A549 (cell line): ENCODE measurements around the gene FSCN2. TPM values are rescaled to one million over a fixed set of nuclear protein-coding genes. Genes with fewer than 3 reads are reported as not detected.

Experiments
- ATAC-seq, 2 experiments: fragments of 200-7000 bp in 1 of 2; fragments of >200 bp in 1 of 2; cut with Nextera tagmentation in 1 of 2; cut with Tn5 transposase in 1 of 2; 3 replicates each; pipeline versions ENCODE4 v1.8.0 to v1.9.1; 2018 to 2020; ENCODE audit warnings: mild to moderate bottlenecking in 1 of 2, moderate library complexity in 1 of 2
- CTCF ChIA-PET: fragments of 300-600 bp; sonication (Branson Sonifier 250); formaldehyde crosslinking; extraction: SDS; loops from one replicate; lab custom pipeline; 2021; ENCODE audit warnings: antibody characterized with exemption, inconsistent platforms; lab: Yijun Ruan, JAX
- POLR2A ChIA-PET: fragments of 350-600 bp; formaldehyde crosslinking; extraction: SDS; loops from one replicate; lab custom pipeline; 2021; ENCODE audit warnings: antibody characterized with exemption, inconsistent platforms; lab: Yijun Ruan, JAX
- DNase-seq, 2 experiments: peaks; one replicate each; pipeline versions ENCODE4 v3.0.0 to v3.0.0-alpha.2; 2011 to 2016; ENCODE audit warnings: low read depth in 1 of 2, low spot score in 1 of 2
- FAIRE-seq: peaks from 2 replicates; lab custom pipeline; 2011; peaks lifted over from hg19 to GRCh38; lab: Jason Lieb, UNC
- H3K27ac ChIP-seq, 2 experiments: fragments of >200 bp; sonication (Bioruptor Twin); formaldehyde crosslinking; 3 replicates each; pipeline ENCODE4 v1.5.1; 2016 to 2017
- H3K4me1 ChIP-seq: fragments of >200 bp; sonication (Bioruptor Twin); formaldehyde crosslinking; 3 replicates; pipeline ENCODE4 v1.6.1; 2016
- H3K4me2 ChIP-seq: fragments of >200 bp; sonication (Bioruptor Twin); formaldehyde crosslinking; 3 replicates; pipeline ENCODE4 v1.6.1; 2016
- H3K4me3 ChIP-seq: fragments of >200 bp; sonication (Bioruptor Twin); formaldehyde crosslinking; 3 replicates; pipeline ENCODE4 v1.5.1; 2016
- H3K9me3 ChIP-seq: fragments of >200 bp; sonication (Bioruptor Twin); formaldehyde crosslinking; 3 replicates; pipeline ENCODE4 v1.6.1; 2016
- CBX2 ChIP-seq: fragments of 200-600 bp; sonication (generic); IDR thresholded peaks from 2 replicates; pipeline ENCODE4 v1.6.1; 2016; ENCODE audit warnings: low read depth, mild to moderate bottlenecking, borderline replicate concordance
- CBX8 ChIP-seq: fragments of 200-600 bp; sonication (generic); IDR thresholded peaks from 2 replicates; pipeline ENCODE4 v1.6.1; 2016
- CHD2 ChIP-seq: fragments of 150-350 bp; IDR thresholded peaks from 2 replicates; pipeline ENCODE4 v1.6.1; 2014; ENCODE audit warnings: low read length; ENCODE audit not compliant: partially characterized antibody
- E2F6 ChIP-seq: IDR thresholded peaks from 2 replicates; pipeline ENCODE4 v1.6.1; 2012; ENCODE audit warnings: low read depth, borderline replicate concordance
- EHMT2 ChIP-seq: fragments of 200-600 bp; sonication (generic); IDR thresholded peaks from 2 replicates; pipeline ENCODE4 v1.6.1; 2016; ENCODE audit warnings: antibody characterized with exemption, low read depth, mild to moderate bottlenecking, moderate library complexity
- EP300 ChIP-seq, 2 experiments: fragments of >200 bp; sonication (Bioruptor Twin); formaldehyde crosslinking; IDR thresholded peaks; 2 replicates in 1 of 2; 3 replicates in 1 of 2; pipeline ENCODE4 v1.6.1; 2016 to 2017
- ESRRA ChIP-seq: fragments of 150-350 bp; IDR thresholded peaks from 2 replicates; pipeline ENCODE4 v1.6.1; 2014; ENCODE audit warnings: mild to moderate bottlenecking, low read length, borderline replicate concordance
- FOSL2 ChIP-seq, 2 experiments: fragments of 450-650 bp in 1 of 2; fragments of >200 bp in 1 of 2; sonication (Bioruptor Twin) in 1 of 2; formaldehyde crosslinking; IDR thresholded peaks; 2 replicates each; pipeline versions ENCODE4 v1.5.0 to v1.6.1; 2016 to 2020; ENCODE audit warnings: mild to moderate bottlenecking in 1 of 2, moderate library complexity in 1 of 2
- GATA3 ChIP-seq: IDR thresholded peaks from 2 replicates; pipeline ENCODE4 v1.6.1; 2012; ENCODE audit warnings: borderline replicate concordance
- HEYL ChIP-seq: fragments of 250-450 bp; sonication (Bioruptor Pico); IDR thresholded peaks from 2 replicates; pipeline ENCODE4 v1.8.0; 2021; ENCODE audit warnings: mild to moderate bottlenecking, moderate library complexity
- HOXB13 ChIP-seq: fragments of 250-450 bp; sonication (Bioruptor Pico); IDR thresholded peaks from 2 replicates; pipeline ENCODE4 v1.5.0; 2020; ENCODE audit warnings: low read depth, mild to moderate bottlenecking, moderate library complexity
- MAX ChIP-seq: IDR thresholded peaks from 2 replicates; pipeline ENCODE4 v1.6.1; 2012
- MAZ ChIP-seq: fragments of 150-350 bp; IDR thresholded peaks from 2 replicates; pipeline ENCODE4 v1.6.1; 2014; ENCODE audit warnings: antibody characterized with exemption, low read depth, low read length, borderline replicate concordance
- MYC ChIP-seq: IDR thresholded peaks from 2 replicates; pipeline ENCODE4 v1.6.1; 2012; ENCODE audit warnings: mild to moderate bottlenecking, inconsistent platforms, low read length, improper control_type of control experiment, borderline replicate concordance
- NFE2L2 ChIP-seq: fragments of 150-350 bp; conservative IDR thresholded peaks from 2 replicates; pipeline ENCODE4 v1.6.1; 2014; ENCODE audit warnings: low read length
- NR3C1 ChIP-seq: fragments of >200 bp; sonication (Bioruptor Twin); formaldehyde crosslinking; IDR thresholded peaks from 3 replicates; pipeline ENCODE4 v1.6.1; 2017
- RARB ChIP-seq: fragments of 250-450 bp; sonication (Bioruptor Pico); IDR thresholded peaks from 2 replicates; pipeline ENCODE4 v1.8.0; 2021; ENCODE audit warnings: mild to moderate bottlenecking, moderate library complexity
- RCOR1 ChIP-seq: fragments of 150-350 bp; IDR thresholded peaks from 2 replicates; pipeline ENCODE4 v1.6.1; 2014; ENCODE audit warnings: antibody characterized with exemption, low read length, low read depth
- RFX5 ChIP-seq: fragments of 450-650 bp; IDR thresholded peaks from 2 replicates; pipeline ENCODE4 v1.7.1; 2014; ENCODE audit warnings: antibody characterized with exemption, mild to moderate bottlenecking, moderate library complexity
- RNF2 ChIP-seq: fragments of 200-600 bp; sonication (generic); IDR thresholded peaks from 2 replicates; pipeline ENCODE4 v1.6.1; 2016; ENCODE audit warnings: low read depth, mild to moderate bottlenecking, antibody characterized with exemption, moderate library complexity, borderline replicate concordance
- ZNF302 ChIP-seq: fragments of 250-450 bp; sonication (Bioruptor Pico); IDR thresholded peaks from 2 replicates; pipeline ENCODE4 v1.9.0; 2021; ENCODE audit warnings: inconsistent platforms, mild to moderate bottlenecking, moderate library complexity
- WGBS: methylation state at CpG from one replicate; pipeline ENCODE4 v1.1.6; 2017; ENCODE audit errors: missing lambda C conversion rate; 5-methylcytosine and 5-hydroxymethylcytosine counted together
- polyA plus RNA-seq, 4 experiments: library from polyadenylated mRNA; depleted of rRNA in 3 of 4; stranded (reverse); fragments of >200 nt; fragmentation: RNase III in 1 of 4; extraction: RNeasy Plus Mini Kit Qiagen cat#74134 plus additional on column Dnase treatment in 1 of 4; gene quantifications; 2 replicates in 3 of 4; 3 replicates in 1 of 4; pipeline ENCODE4 v1.2.3, GENCODE V29; 2011 to 2017
- TF ChIP-seq, protein P1 (sequence below): fragments of 150-350 bp; IDR thresholded peaks from 2 replicates; pipeline ENCODE4 v1.6.1; 2014; ENCODE audit warnings: low read depth, mild to moderate bottlenecking, low read length

The FSCN2 gene
- polyA plus RNA-seq, 2 of the 4 experiments (the other 2 are of a cell fraction): 0.84 to 1.3 TPM

DNA sequence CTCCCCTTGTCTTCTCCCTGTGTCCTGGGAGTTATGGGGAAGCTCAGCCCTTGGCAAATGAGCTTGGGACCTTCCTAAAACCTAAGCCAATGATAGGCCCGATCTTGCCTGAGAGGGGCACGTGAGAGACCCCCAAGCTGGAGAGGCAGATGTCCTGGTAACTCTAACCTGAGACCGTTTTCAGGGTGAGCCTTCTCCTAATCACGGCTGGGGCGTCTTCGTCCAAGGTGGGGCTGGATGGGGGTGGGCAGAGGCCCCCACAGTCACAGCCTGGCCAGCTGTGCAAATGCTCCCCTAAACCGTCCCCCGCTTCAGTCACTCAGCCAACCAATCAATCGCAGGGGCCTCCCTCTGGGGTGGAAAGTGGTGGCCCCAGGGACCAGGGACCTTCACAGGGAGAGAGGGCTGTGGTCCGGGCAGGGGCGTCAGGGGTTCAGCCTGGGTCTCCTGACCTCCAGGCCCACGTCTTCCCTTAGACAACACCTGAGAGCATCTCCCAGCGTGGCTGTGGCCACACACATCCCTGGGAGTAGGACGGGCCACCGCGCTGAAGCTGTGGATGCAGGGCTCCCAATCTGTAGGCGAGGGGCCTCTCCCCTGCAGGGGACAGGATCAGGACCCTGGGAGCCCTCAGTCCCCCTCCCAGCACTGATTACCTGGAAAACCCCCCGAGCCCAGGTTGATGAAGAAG, 46.2 kb upstream of the FSCN2 start:
- no peak for DNase-seq
- Histone ChIP-seq H3K9me3 (no peaks in the 10 kb centered on the region), H3K27ac (peak overlapping the region; percentile 45 to 78; a peak in 5 of 6 replicates), H3K4me3 (peak overlapping the region; percentile 43), H3K4me2 (peak overlapping the region; percentile 97), H3K4me1 (peaks cover 29% of the 10 kb centered on the region)
- ChIA-PET POLR2A (interaction anchor here (1.1 kb wide), 1 partner anchor 63 kb away, joined by 4 read pairs; no protein-coding TSS in a partner anchor), CTCF (interaction anchor here (1.0 to 8.6 kb wide), 11 partner anchors 8 to 339 kb away, joined by 3 to 184 read pairs (median 13); partner anchors contain the start of gene BAHCC1)
- no peak for ATAC-seq
- WGBS: 72% methylated on average over 18 of the region's 18 CpGs
- TF ChIP-seq RFX5 (no peak), NR3C1 (no peak), E2F6 (no peak), NFE2L2 (no peak), MYC (no peak), RARB (CRISPR knock-in tag) (no peak), CHD2 (no peak), EP300 (IDR thresholded peaks at IDR 0.05) (no peak), GATA3 (no peak), RCOR1 (no peak), RNF2 (no peak; the same call in 1 of the 2 replicates), ZNF302 (CRISPR knock-in tag) (no peak), HEYL (CRISPR knock-in tag) (no peak), ESRRA (no peak), EHMT2 (no peak)
- FAIRE-seq: no peak

DNA sequence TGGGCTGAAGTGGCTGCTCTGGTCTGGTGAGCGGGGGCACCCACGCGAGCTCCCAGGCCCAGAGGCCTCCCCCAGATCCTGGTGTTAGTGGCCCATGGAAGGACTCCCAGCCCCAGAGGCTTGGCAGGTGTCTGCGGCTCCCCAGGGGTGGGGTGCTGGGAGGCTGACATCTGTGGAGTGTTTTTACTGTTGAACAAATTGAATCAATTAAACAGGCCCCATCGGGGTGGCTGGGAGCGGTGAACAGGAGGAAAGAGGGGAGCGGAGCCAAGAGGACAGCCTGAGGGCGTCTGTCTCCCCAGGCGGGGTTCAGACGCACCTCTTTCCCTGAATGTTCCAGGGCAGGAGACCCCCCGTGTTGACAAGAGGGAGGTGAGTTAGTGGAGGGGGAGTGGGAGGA, 45.5 kb upstream of the FSCN2 start:
- Histone ChIP-seq H3K9me3 (no peaks in the 10 kb centered on the region), H3K4me1 (peaks cover 29% of the 10 kb centered on the region), H3K4me2 (no peak overlapping the region), H3K27ac (no peak overlapping the region), H3K4me3 (no peak overlapping the region)
- 93% methylated on average over 11 of the region's 11 CpGs for WGBS
- TF ChIP-seq MAZ: no peak
- no peak for TF ChIP-seq CBX2
- TF ChIP-seq, protein P1, sequence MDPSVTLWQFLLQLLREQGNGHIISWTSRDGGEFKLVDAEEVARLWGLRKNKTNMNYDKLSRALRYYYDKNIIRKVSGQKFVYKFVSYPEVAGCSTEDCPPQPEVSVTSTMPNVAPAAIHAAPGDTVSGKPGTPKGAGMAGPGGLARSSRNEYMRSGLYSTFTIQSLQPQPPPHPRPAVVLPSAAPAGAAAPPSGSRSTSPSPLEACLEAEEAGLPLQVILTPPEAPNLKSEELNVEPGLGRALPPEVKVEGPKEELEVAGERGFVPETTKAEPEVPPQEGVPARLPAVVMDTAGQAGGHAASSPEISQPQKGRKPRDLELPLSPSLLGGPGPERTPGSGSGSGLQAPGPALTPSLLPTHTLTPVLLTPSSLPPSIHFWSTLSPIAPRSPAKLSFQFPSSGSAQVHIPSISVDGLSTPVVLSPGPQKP: no peak
- TF ChIP-seq MAX: no peak
- TF ChIP-seq FOSL2 (IDR thresholded peaks at IDR 0.05): no peak
- no peak for TF ChIP-seq FOSL2 (CRISPR knock-in tag; IDR thresholded peaks at IDR 0.05)
- TF ChIP-seq CBX8: no peak
- no peak for TF ChIP-seq RNF2
- TF ChIP-seq HOXB13 (CRISPR knock-in tag): no peak
- ChIA-PET CTCF (interaction anchor here (0.9 to 8.6 kb wide), 22 partner anchors 9 to 340 kb away, joined by 3 to 184 read pairs (median 23); partner anchors contain the start of genes ACTG1 and BAHCC1), POLR2A (no interaction called here)
- no peak for DNase-seq
- ATAC-seq: no peak
- FAIRE-seq: no peak
